ENCODE results near the gene SPTBN1. TPM values are rescaled to one million over a fixed set of nuclear protein-coding genes. Genes with fewer than 3 reads are reported as not detected.
"Not testable (repeated sequence)": the region's sequence is repeated elsewhere in the genome, so short reads cannot be mapped to it uniquely, and the experiment has no call there.

Gene SPTBN1
- total RNA-seq, 1 donor from 2014 or later: 983 TPM

DNA sequence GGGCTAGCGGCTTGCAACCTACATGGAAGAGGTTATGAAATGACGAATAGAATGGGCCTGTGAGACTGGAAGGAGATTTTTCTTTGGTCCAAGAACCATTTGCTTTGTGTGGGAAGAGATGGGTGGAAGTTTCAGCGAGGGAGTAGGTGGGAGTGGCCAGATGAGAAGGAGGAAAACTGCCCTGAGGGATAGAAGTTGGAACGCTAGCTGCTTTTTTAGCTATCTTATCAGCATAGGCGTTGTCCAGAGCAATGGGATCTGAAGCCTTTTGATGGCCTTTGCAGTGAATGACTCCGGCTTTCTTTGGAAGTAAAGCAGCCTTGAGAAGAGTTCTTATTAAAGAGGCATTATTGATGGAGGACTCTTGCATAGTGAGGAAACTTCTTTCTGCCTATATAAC is 52.4 kb downstream of the SPTBN1 start:
- Mint-ChIP-seq H3K4me1 (ENCODE audit: unreplicated experiment) (peaks cover 26% of the 10 kb centered on the region), H3K4me3 (ENCODE audit: unreplicated experiment) (no peak overlapping the region), H3K9me3 (ENCODE audit: unreplicated experiment) (no peaks in the 10 kb centered on the region), H3K27me3 (ENCODE audit: unreplicated experiment) (no peaks in the 10 kb centered on the region), H3K36me3 (ENCODE audit: low read depth, unreplicated experiment) (peaks cover 4% of the 10 kb centered on the region), H3K27ac (ENCODE audit: unreplicated experiment) (no peak overlapping the region)
- no peak for TF ChIP-seq CTCF (IDR thresholded peaks at IDR 0.05; ENCODE audit: unreplicated experiment)
- no peak for DNase-seq (ENCODE audit: low spot score)

DNA sequence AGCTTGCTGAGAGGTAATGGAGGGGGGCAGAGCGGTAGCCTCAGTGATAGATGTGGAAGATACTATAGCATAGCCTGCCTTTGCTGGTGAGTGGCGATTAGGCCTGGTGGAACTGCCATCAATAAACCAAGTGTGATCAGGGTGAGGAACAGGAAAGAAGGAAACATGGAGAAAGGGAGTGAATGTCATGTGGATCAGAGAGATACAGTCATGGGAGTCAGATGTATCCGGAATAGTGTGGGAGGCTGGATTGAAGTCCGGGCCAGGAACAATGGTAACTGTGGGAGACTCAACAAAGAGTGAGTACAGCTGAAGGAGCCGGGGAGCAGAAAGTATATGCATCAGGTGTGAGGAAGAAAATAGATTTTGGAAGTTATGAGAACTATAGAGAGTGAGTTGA is 52.9 kb downstream of the SPTBN1 start:
- H3K4me1 Mint-ChIP-seq (ENCODE audit: unreplicated experiment): peaks cover 22% of the 10 kb centered on the region
- H3K36me3 Mint-ChIP-seq (ENCODE audit: low read depth, unreplicated experiment); H3K9me3 Mint-ChIP-seq (ENCODE audit: unreplicated experiment); H3K4me3 Mint-ChIP-seq (ENCODE audit: unreplicated experiment); DNase-seq (ENCODE audit: low spot score); H3K27ac Mint-ChIP-seq (ENCODE audit: unreplicated experiment); H3K27me3 Mint-ChIP-seq (ENCODE audit: unreplicated experiment): not testable (repeated sequence)

- Mint-ChIP-seq H3K36me3 (ENCODE audit: low read depth, unreplicated experiment) (peaks cover 9% of the 10 kb centered on the region), H3K4me1 (ENCODE audit: unreplicated experiment) (peaks cover 15% of the 10 kb centered on the region), H3K4me3 (ENCODE audit: unreplicated experiment) (no peak overlapping the region), H3K27ac (ENCODE audit: unreplicated experiment) (no peak overlapping the region), H3K9me3 (ENCODE audit: unreplicated experiment) (no peaks in the 10 kb centered on the region), H3K27me3 (ENCODE audit: unreplicated experiment) (no peaks in the 10 kb centered on the region)
- TF ChIP-seq CTCF (IDR thresholded peaks at IDR 0.05; ENCODE audit: unreplicated experiment): no peak
- no peak for DNase-seq (ENCODE audit: low spot score)
Measured at GRCh38 chr2:54510916-54511315, 54.8 kb downstream of the SPTBN1 start.

DNA sequence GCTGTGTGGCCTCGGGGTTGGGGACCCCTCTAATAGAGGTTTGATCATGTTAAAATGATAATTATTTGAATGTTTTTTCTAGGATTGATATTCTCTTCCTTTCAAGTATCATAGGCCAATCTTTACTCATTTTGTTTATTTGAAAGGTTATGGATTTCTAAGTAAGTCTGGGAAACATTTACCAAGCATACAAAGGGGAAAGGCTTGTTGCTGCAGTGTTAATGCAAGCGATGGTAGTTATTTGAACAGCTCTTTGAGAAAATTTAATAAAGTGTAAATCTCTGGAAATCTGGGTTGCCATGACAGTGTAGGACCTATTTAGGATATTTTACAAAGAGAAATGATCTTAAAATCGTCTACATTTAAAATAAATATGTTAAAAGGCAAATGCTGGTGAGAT is 56.1 kb downstream of the SPTBN1 start:
- no peak for DNase-seq (ENCODE audit: low spot score)
- Mint-ChIP-seq H3K36me3 (ENCODE audit: low read depth, unreplicated experiment) (peaks cover 9% of the 10 kb centered on the region), H3K4me1 (ENCODE audit: unreplicated experiment) (peaks cover 23% of the 10 kb centered on the region), H3K27ac (ENCODE audit: unreplicated experiment) (no peak overlapping the region), H3K9me3 (ENCODE audit: unreplicated experiment) (no peaks in the 10 kb centered on the region), H3K4me3 (ENCODE audit: unreplicated experiment) (no peak overlapping the region), H3K27me3 (ENCODE audit: unreplicated experiment) (no peaks in the 10 kb centered on the region)
- TF ChIP-seq CTCF (IDR thresholded peaks at IDR 0.05; ENCODE audit: unreplicated experiment): no peak

DNA sequence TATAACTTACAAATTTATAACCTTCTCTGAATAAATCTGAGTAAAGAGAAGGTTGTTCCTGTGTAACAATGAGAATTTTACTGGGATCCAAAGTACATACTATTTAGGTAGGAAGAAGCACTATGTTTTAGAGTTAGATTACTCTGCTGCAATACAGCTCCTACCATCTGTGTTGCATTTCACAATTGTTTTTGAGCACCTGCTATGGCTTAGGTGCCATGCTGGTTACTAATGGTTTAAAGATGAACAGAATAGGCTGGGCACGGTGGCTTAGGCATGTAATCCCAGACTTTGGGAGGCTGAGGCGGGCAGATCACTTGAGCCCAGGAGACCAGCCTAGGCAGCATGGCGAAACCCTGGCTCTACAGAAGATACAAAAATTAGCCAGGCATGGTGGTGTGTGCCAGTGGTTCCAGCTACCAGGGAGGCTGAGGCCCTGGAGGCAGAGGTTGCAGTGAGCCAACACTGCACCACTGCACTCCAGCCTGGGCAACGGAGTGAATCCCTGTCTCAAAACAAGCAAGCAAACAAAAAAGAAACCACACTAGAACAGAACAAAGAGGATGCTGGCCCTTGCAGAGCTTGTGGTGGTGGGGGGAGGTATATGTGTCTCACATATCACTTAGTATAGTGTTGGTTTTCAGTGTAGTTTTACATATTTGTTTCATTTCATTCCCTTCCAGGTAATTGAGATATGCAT is 56.7 kb downstream of the SPTBN1 start:
- peak overlapping the region; percentile 48 for H3K27ac Mint-ChIP-seq (ENCODE audit: unreplicated experiment)
- H3K9me3 Mint-ChIP-seq (ENCODE audit: unreplicated experiment): no peaks in the 10 kb centered on the region
- H3K4me1 Mint-ChIP-seq (ENCODE audit: unreplicated experiment): peaks cover 23% of the 10 kb centered on the region
- H3K27me3 Mint-ChIP-seq (ENCODE audit: unreplicated experiment): no peaks in the 10 kb centered on the region
- H3K4me3 Mint-ChIP-seq (ENCODE audit: unreplicated experiment): no peak overlapping the region
- H3K36me3 Mint-ChIP-seq (ENCODE audit: low read depth, unreplicated experiment): peaks cover 9% of the 10 kb centered on the region
- DNase-seq (ENCODE audit: low spot score): no peak
- no peak for TF ChIP-seq CTCF (IDR thresholded peaks at IDR 0.05; ENCODE audit: unreplicated experiment)

Measured in endothelial cell (in vitro differentiated cells).